HG03575 (cell line): ENCODE results near the gene ATP11B.

Experiments used
- ATAC-seq: cut with Tn5 transposase; IDR thresholded peaks from one replicate; pipeline ENCODE4 v1.9.1; 2021; ENCODE audit not compliant: unreplicated experiment, insufficient number of reproducible peaks, low FRiP score; ENCODE audit errors: extremely low read depth

Gene ATP11B

GRCh38 chr3:182895513-182896112 is 102.3 kb downstream of the ATP11B start:
- ATAC-seq, result no peak

GRCh38 chr3:182896553-182896952 is 103.2 kb downstream of the ATP11B start:
- ATAC-seq, result no peak

GRCh38 chr3:182902236-182902635 is 108.9 kb downstream of the ATP11B start:
- no peak for ATAC-seq

DNA sequence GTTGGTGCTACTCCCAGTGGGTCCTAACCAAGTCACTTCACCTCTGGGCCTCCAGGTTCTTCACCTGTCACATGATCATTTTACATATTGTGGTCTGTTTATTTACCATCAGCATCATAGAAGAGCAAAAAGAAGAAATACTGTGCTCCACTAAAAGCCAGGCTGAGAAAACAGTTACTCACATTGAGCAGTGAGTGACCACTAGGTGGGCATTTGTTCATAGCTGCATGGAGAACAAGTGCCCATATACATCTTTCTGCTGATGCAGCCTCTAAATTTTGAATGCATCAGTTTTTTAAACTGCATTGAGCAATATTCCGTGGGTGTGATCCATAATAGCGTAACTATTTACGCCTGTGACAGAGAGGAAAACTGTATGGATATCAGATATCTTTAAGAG is 110.9 kb downstream of the ATP11B start:
- no peak for ATAC-seq

GRCh38 chr3:182905623-182906022 is 112.3 kb downstream of the ATP11B start:
- no peak for ATAC-seq

DNA sequence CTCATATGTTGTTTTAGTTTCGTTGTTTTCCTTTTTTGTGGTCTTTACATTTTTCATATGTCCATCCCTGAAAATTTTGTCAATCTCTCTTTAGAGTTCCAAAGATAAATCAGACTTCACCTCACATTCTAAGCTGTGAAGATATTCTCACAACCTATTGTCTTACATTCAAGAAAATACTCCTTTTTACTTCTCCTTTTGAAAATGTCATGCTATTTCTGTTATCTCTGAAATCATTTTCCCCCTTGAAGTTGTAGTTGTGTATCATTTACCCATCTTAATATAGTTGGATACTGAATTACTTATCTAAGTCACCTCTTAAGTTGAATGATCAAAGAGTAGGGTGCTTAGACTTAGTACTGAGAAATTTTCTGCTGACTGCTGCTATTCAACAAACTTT is 112.7 kb downstream of the ATP11B start:
- ATAC-seq, result no peak

DNA sequence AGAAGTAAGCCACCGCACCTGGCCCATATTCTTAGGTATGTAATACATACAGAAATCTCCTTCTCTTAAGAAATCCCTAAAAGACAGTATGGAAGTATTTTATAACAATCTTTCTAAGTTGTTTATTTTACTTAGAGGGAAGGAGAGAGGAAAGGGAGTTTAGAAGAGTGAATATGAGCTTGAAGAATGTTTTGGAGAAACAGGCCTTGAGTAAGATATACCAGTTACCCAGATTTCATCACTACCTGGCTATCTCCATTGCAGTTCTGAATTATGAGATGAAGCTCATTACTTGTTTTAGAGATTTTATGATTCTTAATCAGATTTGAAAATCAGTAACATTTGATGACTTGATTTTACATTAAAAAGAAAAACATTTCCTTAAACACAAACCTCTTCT is 115.2 kb downstream of the ATP11B start:
- no peak for ATAC-seq

DNA sequence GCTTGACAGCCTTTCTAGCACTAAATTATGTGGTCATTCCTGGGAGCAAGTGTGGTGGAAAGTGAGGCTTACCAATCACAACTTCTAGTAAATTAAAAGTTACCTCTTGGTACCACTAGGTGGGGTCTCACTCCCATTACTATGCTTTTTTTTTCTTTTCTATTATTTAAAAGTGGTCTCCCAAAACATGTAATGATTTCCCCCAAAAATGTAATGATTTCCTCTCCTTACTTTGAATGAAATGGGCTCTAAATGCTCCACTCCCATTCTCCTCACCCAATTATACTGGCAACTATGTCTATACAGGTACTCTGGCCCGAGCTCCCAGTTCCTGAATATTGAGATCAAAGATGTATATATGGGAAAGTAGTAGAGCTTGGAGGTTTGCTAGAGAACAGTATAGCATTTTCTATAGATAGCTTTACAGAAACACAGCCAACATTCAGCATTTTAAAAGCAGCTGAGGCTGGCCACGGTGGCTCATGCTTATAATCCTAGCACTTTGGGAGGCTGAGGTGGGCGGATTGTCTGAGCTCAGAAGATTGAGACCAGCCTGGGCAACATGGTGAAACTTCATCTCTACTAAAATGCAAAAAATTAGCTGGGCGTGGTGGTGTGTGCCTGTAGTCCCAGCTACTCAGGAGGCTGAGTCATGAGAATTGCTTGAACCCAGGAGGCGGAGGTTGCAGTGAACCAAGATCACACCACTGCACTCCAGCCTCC is 116.2 kb downstream of the ATP11B start:
- no peak for ATAC-seq

DNA sequence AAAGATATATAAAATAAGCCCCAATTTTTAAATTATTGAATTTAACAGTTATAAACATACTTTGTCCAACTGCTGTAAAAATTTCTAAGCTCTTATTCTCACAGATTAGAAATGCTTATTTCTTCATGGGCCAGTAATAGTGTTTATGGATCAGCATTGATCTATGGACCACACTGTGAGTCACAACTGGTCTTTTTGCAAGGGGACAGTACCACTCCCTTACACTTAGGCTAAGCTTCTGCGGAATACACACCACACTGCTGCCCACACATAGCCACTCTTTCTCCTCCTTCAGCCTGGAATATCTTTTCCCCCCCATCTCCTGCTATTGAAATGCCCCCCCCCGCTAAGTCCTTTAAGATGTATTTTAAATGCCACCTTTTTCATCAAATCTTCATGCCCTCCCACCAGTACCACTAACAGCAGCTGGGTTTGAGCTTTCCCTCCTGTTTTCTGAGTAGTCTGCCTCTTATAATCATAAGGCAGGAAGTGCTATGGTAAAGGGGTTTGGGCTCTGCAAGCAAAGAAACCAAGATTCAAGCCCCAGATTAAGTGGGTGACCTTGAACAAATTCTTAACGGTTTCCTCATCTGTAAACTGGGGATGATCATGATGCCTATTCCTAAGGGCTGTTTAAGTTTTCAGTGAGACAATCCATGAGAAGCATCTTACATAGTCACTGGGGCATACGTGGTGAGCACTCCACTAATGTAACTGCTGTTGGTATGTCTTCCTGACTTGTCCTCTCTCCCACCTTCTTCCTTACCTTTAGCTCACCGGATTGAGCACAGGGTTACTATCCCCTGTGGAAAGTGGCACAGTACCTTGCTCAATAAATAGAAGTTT is 117.9 kb downstream of the ATP11B start:
- no peak for ATAC-seq

DNA sequence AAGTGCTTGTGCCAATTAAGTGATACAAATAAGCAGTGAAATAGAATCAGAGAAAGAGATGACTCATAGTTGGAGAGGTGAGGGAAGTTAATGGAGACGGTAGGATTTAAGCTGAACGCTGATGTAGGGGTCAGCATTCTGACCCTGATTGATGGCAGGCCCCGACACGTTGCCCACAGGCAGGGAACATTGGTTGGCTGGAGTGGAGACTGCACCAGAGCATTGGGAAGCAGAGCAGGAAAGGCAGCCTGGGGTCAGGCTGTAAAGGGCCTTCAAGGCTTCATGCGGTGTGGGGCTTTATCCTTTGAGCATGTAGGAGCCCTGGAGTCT is 118.4 kb downstream of the ATP11B start:
- ATAC-seq, result no peak

- ATAC-seq, result no peak
These were observed 119.2 kb downstream of the ATP11B start for GRCh38 chr3:182912474-182912873.

DNA sequence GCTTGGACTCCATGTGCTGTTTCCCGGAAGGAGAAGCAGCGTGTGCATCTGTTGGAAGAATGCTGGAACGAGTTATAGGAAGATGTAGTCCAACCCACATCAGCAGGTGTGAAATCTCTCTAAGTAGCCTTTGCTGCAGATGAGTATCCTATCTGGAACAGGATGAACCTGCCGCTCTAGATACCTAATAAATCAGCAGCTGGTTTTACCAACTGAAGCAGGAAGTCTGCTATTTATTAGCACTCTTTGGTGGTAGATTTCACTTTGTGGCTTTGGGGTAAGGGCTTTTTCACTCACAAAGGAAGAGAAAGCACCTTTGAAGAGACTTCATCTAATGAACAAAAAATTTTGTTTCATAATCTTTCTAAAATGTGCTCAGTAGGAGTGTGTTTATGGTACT is 120.6 kb downstream of the ATP11B start:
- ATAC-seq, result peak; percentile 69

DNA sequence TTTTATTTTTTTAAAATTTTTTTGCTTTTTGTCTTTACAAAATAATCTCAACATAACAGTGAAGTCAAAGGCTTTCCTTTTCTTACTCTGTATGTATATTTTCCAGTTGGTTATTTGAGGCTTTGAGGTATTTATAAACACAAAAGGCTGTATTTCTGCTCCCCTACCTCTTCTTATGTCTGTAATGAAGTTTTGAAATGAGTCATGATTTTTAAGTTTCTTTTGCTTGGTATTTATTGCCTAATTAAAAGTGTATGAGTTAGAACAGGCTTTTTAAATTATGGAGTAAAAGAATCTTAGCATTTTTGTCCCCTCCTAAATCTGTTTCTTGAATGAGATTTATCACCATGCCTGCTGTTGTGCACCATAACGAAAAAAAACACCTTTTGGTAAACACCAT is 121.0 kb downstream of the ATP11B start:
- ATAC-seq, result no peak

DNA sequence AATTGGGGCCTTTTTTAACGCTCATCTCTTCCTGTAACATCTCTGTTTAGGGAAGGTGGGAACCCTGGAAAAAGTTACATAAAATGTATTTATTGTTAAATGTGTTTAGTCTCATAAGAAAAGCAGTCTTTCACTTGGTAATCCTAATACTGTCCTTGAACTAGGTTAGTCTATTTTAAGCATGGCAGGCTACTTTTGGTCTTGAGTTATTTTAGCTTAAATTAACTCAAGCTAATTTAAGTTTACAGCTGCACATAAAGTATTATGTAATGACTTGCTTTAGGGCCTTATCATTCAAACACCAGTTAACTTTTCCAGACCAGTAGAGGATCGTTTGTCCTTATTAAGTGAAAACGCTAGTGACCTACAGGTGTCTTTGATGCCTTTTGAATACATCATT is 123.8 kb downstream of the ATP11B start:
- ATAC-seq, result no peak

- no peak for ATAC-seq
These were observed 126.6 kb downstream of the ATP11B start for GRCh38 chr3:182919866-182920357.

DNA sequence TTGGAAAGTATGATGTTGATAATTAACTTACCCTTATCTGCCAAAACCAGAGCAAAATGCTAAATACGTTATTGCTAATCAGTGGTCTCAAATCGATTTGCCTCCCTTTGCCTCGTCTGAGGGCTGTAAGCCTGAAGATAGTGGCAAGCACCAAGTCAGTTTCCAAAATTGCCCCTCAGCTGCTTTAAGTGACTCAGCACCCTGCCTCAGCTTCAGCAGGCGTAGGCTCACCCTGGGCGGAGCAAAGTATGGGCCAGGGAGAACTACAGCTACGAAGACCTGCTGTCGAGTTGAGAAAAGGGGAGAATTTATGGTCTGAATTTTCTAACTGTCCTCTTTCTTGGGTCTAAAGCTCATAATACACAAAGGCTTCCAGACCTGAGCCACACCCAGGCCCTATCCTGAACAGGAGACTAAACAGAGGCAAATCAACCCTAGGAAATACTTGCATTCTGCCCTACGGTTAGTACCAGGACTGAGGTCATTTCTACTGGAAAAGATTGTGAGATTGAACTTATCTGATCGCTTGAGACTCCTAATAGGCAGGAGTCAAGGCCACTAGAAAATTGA is 127.3 kb downstream of the ATP11B start:
- no peak for ATAC-seq

GRCh38 chr3:182921665-182922355 is 128.5 kb downstream of the ATP11B start:
- no peak for ATAC-seq

DNA sequence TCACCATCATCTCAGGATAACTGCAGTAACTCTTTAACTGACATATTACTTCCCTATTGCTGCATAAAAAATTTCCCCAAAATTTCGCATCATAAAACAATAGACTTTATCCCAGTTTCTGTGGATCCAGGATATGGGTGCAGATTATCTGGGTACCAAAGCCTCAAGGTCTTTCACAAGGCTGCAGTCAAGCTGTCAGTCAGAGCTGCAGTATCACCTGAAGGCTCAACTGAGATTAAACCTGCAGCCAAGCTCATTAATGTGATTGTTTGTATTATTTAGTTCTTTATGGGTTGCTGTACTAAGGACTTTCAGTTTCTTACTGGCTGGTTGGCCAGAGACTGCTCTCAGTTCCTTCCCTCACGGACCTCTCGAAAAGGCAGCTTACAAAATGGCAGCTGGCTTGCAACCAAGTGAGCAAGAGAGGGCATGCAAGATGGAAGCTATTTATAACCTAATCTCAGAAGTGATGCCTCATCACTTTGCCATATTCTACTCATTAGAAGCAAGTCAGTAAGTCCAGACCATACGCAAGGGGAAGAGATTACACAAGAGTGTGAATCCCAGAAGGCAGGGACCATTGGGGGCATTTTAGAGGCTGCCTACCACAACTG is 132.1 kb downstream of the ATP11B start:
- ATAC-seq, result peak; percentile 83

DNA sequence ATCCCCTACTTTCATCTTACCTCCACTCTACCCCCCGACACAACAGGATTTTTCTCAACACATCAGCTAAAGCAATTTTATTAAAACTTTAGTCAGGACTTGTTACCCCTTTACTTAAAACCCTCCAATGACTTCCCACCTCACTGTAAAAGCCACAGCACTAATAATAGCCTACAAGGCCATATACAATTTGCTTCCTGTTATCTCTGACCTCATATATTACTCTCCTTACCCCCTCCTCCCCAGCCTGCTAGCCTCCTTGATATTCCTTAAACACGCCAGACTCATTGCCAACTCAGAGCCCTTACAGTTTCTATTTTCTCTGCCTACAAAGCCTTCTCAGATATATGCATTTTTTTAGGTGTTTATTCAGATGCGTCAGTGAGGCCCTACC is 132.6 kb downstream of the ATP11B start:
- no peak for ATAC-seq
